ENCODE measurements around the gene TMEM74B. TPM values are rescaled to one million over a fixed set of nuclear protein-coding genes. Genes with fewer than 3 reads are reported as not detected.
"Not testable (repeated sequence)": the region's sequence is repeated elsewhere in the genome, so short reads cannot be mapped to it uniquely, and the experiment has no call there.

Gene TMEM74B
- total RNA-seq, 1 donor from 2014 or later = 0.85 TPM

- Mint-ChIP-seq H3K36me3 (no peaks in the 10 kb centered on the region), H3K27me3 (ENCODE audit: low read depth) (peaks cover 58% of the 10 kb centered on the region), H3K4me3 (peak overlapping the region; percentile 69), H3K9me3 (no peaks in the 10 kb centered on the region), H3K4me1 (peaks cover 2% of the 10 kb centered on the region), H3K27ac (peak overlapping the region; percentile 30)
- no peak for DNase-seq (ENCODE audit: low spot score in 2 of 2, unreplicated experiment in 2 of 2)
- TF ChIP-seq CTCF (IDR thresholded peaks at IDR 0.05; ENCODE audit: unreplicated experiment) = no peak
Observed at GRCh38 chr20:1225263-1225782, 40.5 kb upstream of the TMEM74B start.

GRCh38 chr20:1224205-1224890 lies 39.6 kb upstream of the TMEM74B start:
- Mint-ChIP-seq H3K4me3 (no peak overlapping the region), H3K27me3 (ENCODE audit: low read depth) (peaks cover 60% of the 10 kb centered on the region), H3K36me3 (no peaks in the 10 kb centered on the region), H3K27ac (no peak overlapping the region), H3K9me3 (no peaks in the 10 kb centered on the region), H3K4me1 (peaks cover 2% of the 10 kb centered on the region)
- TF ChIP-seq CTCF (IDR thresholded peaks at IDR 0.05; ENCODE audit: unreplicated experiment) = no peak
- DNase-seq (ENCODE audit: low spot score in 2 of 2, unreplicated experiment in 2 of 2) = no peak

- H3K27me3 Mint-ChIP-seq (ENCODE audit: low read depth) = peaks cover 61% of the 10 kb centered on the region
- not testable (repeated sequence) for H3K36me3 Mint-ChIP-seq; H3K4me3 Mint-ChIP-seq; DNase-seq (ENCODE audit: low spot score in 2 of 2, unreplicated experiment in 2 of 2); H3K27ac Mint-ChIP-seq; H3K9me3 Mint-ChIP-seq; H3K4me1 Mint-ChIP-seq
Observed at GRCh38 chr20:1222750-1223149, 38.0 kb upstream of the TMEM74B start.

- H3K27ac Mint-ChIP-seq; H3K4me1 Mint-ChIP-seq; H3K9me3 Mint-ChIP-seq; H3K4me3 Mint-ChIP-seq; DNase-seq (ENCODE audit: low spot score in 2 of 2, unreplicated experiment in 2 of 2); H3K36me3 Mint-ChIP-seq: not testable (repeated sequence)
- peaks cover 72% of the 10 kb centered on the region for H3K27me3 Mint-ChIP-seq (ENCODE audit: low read depth)
Observed at GRCh38 chr20:1216527-1217427, 32.0 kb upstream of the TMEM74B start.

GRCh38 chr20:1215386-1216170 lies 30.8 kb upstream of the TMEM74B start:
- peaks cover 4% of the 10 kb centered on the region for H3K9me3 Mint-ChIP-seq

More at GRCh38 chr20:1215386-1216170, 30.8 kb upstream of the TMEM74B start:
- H3K36me3 Mint-ChIP-seq = no peaks in the 10 kb centered on the region
- no peak overlapping the region for H3K27ac Mint-ChIP-seq
- peaks cover 70% of the 10 kb centered on the region for H3K27me3 Mint-ChIP-seq (ENCODE audit: low read depth)
- no peaks in the 10 kb centered on the region for H3K4me1 Mint-ChIP-seq
- TF ChIP-seq CTCF (IDR thresholded peaks at IDR 0.05; ENCODE audit: unreplicated experiment) = no peak
- DNase-seq (ENCODE audit: low spot score in 2 of 2, unreplicated experiment in 2 of 2) = no peak
- H3K4me3 Mint-ChIP-seq = no peak overlapping the region
